Measurements from ENCODE around the gene CCDC28B. TPM values are rescaled to one million over a fixed set of nuclear protein-coding genes. Genes with fewer than 3 reads are reported as not detected.

CCDC28B gene
- total RNA-seq (2021; ENCODE audit: unreplicated experiment) (10.8 TPM), Bru-seq, nascent RNA (percentile 41 among the genes with signal in this experiment), BruChase-seq, experiment 1, labeled RNA remaining after a 2-hour chase (percentile 44 among the genes with signal in this experiment), BruChase-seq, experiment 2, labeled RNA remaining after a 6-hour chase (percentile 50 among the genes with signal in this experiment)
- 20.9 TPM for polyA plus RNA-seq (2012; ENCODE audit: insufficient read length)
- long read RNA-seq, partial matches to known transcripts, result 2 of 7 reads
- long read RNA-seq, other reads (novel, unspliced or antisense), result 2 of 7 reads

DNA sequence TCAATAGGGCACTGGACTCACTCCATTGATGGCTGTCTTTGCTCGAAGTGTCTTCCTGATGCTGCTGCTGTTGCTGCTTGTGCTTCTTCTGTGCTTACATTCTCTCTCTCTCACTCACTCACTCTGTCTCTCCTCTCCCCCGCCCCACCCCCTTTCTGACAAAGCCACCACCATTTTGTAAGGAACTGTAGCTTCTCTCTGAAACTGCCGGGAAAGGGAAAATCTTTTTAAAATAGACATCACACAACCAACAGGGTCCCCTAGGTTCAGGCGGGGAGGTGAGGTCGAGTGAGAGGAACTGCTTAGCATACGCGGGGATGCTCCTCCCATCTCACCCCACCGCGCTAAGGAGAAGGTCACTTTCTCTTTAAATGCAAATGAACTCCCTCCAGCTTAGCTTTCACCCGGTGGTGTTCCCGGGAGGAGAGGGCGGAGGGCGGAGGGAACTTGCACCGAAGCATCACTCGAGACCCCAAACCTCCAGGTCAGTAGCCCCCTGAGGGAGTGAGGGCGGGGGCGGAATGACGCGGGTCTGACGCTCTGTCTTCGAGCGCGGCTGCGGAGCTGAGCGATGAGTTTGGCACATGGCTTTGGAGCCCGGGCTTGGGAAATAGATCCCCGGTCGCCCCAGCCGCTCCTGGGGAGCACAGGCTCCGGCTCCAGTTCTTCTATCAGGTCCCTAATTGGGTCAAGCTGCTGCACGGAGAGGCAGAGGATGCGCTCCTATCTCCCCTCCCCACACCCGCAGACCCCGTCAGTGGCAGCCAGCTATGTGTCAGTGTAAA, at the start of gene CCDC28B:
Gene CCDC28B (plus strand): TSS at position 370 of the 785 bp plus-strand sequence. CDS start 1,341 bp downstream, outside the sequence.
- ChIA-PET POLR2A (interaction anchor here (0.5 to 0.7 kb wide), 5 partner anchors 12 to 259 kb away, joined by 3 to 11 read pairs (median 3); no protein-coding TSS in a partner anchor), CTCF (no interaction called here)
- Histone ChIP-seq H3K9me3 (ENCODE audit: control insufficient read depth, insufficient read depth, low read depth, low read length) (no peaks in the 10 kb centered on the region), H3K4me3 (ENCODE audit: low read depth in 2 of 2, low read length in 2 of 2) (peak within 1 kb of the TSS; percentile 60 to 71), H3K4me1 (ENCODE audit: control insufficient read depth, insufficient read depth, low read length) (peaks cover 55% of the 10 kb centered on the region), H3K27me3 (ENCODE audit: control insufficient read depth, insufficient read depth, low read length) (no peaks in the 10 kb centered on the region), H3K27ac (ENCODE audit: low read length) (peak within 1 kb of the TSS; percentile 81), H3K36me3 (ENCODE audit: control insufficient read depth, insufficient read depth, low read length) (peaks cover 5% of the 10 kb centered on the region; the same call in 1 of the 2 replicates)
- intact Hi-C loops (cut with micrococcal nuclease; ENCODE audit: unreplicated experiment), result no loop called here
- DNase-seq (ENCODE audit: low read depth, low spot score), result no peak
- BruUV-seq (replicated peaks), result no TSS peak
- no peak; the same call in 1 of the 2 replicates for TF ChIP-seq SIN3A (IDR thresholded peaks at IDR 0.05; ENCODE audit: borderline replicate concordance, insufficient read depth, low read depth, low read length)
- no peak for TF ChIP-seq TCF7L2 (IDR thresholded peaks at IDR 0.05; ENCODE audit: low read depth, low read length)
- TF ChIP-seq REST (IDR thresholded peaks at IDR 0.05; ENCODE audit: insufficient read depth in 1 of 2, low read depth in 2 of 2, low read length in 1 of 2), result no peak
- TF ChIP-seq, protein P1, sequence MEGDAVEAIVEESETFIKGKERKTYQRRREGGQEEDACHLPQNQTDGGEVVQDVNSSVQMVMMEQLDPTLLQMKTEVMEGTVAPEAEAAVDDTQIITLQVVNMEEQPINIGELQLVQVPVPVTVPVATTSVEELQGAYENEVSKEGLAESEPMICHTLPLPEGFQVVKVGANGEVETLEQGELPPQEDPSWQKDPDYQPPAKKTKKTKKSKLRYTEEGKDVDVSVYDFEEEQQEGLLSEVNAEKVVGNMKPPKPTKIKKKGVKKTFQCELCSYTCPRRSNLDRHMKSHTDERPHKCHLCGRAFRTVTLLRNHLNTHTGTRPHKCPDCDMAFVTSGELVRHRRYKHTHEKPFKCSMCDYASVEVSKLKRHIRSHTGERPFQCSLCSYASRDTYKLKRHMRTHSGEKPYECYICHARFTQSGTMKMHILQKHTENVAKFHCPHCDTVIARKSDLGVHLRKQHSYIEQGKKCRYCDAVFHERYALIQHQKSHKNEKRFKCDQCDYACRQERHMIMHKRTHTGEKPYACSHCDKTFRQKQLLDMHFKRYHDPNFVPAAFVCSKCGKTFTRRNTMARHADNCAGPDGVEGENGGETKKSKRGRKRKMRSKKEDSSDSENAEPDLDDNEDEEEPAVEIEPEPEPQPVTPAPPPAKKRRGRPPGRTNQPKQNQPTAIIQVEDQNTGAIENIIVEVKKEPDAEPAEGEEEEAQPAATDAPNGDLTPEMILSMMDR (IDR thresholded peaks at IDR 0.05), result no peak
- no peak for TF ChIP-seq POLR2AphosphoS5 (IDR thresholded peaks at IDR 0.05; ENCODE audit: low read depth, low read length)
- peak; percentile 52 for ATAC-seq
- in situ Hi-C loops (cut with HindIII; ENCODE audit: low pct_unique_long_range_greater_than_20kb, low sequenced_read_pairs), result no loop called here

DNA sequence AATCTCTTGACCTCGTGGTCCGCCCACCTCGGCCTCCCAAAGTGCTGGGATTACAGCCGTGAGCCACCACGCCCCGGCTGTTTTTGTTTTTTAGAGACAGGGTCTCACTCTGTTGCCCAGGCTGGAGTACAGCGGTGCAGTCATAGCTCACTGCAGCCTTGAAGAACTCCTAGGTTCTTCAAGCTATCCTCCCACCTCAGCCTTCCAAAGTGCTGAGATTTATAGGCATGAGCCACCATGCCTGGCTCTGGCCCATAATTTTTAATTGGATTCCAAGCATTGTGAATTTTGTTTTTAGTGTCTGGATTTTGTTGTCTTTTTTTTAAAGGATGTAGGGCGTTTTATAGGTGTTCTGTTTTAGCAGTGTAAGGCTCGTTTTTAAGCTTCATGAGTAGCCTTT, 49.5 kb upstream of the CCDC28B start:
- ATAC-seq (peak; percentile 56), DNase-seq (ENCODE audit: low read depth, low spot score) (no peak)
- Histone ChIP-seq H3K4me1 (ENCODE audit: control insufficient read depth, insufficient read depth, low read length) (peaks cover 6% of the 10 kb centered on the region; the same call in 1 of the 2 replicates), H3K27me3 (ENCODE audit: control insufficient read depth, insufficient read depth, low read length) (no peaks in the 10 kb centered on the region), H3K4me3 (ENCODE audit: low read depth in 2 of 2, low read length in 2 of 2) (no peak overlapping the region), H3K27ac (ENCODE audit: low read length) (no peak overlapping the region), H3K36me3 (ENCODE audit: control insufficient read depth, insufficient read depth, low read length) (no peaks in the 10 kb centered on the region), H3K9me3 (ENCODE audit: control insufficient read depth, insufficient read depth, low read depth, low read length) (no peaks in the 10 kb centered on the region)
- intact Hi-C loops (cut with micrococcal nuclease; ENCODE audit: unreplicated experiment), result no loop called here
- TF ChIP-seq TCF7L2 (IDR thresholded peaks at IDR 0.05; ENCODE audit: low read depth, low read length), result no peak
- TF ChIP-seq REST (IDR thresholded peaks at IDR 0.05; ENCODE audit: insufficient read depth in 1 of 2, low read depth in 2 of 2, low read length in 1 of 2), result no peak
- TF ChIP-seq SIN3A (IDR thresholded peaks at IDR 0.05; ENCODE audit: borderline replicate concordance, insufficient read depth, low read depth, low read length), result no peak
- TF ChIP-seq POLR2AphosphoS5 (IDR thresholded peaks at IDR 0.05; ENCODE audit: low read depth, low read length), result no peak
- TF ChIP-seq, protein P1 (IDR thresholded peaks at IDR 0.05), result no peak
- ChIA-PET CTCF (no interaction called here), POLR2A (no interaction called here)
- BruUV-seq (replicated peaks), result no TSS peak
- in situ Hi-C loops (cut with HindIII; ENCODE audit: low pct_unique_long_range_greater_than_20kb, low sequenced_read_pairs), result no loop called here
